ENCODE data around the gene LMAN1. TPM values are rescaled to one million over a fixed set of nuclear protein-coding genes. Genes with fewer than 3 reads are reported as not detected.

Gene LMAN1
- total RNA-seq, 1 donor from 2014 or later, result 36.1 TPM

DNA sequence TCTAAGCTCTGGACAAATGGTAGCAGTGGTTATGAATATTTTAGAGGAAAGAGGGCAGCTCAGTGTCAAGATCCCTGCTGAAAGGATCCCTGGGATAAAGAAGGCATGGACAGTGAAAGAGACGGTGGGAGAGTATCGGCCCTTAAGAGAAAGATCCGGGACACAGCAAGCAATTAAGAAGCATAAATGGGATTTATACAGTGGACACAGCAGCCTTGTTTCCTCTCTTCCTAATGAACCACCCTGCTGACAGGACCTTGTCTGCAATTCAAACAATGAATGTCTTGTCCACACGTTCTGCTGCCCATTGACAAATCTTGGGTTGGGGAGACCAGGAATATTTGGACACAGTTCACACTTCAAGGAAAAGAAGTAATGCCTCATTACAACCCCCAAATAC, 57.1 kb downstream of the LMAN1 start:
- ATAC-seq, result no peak

DNA sequence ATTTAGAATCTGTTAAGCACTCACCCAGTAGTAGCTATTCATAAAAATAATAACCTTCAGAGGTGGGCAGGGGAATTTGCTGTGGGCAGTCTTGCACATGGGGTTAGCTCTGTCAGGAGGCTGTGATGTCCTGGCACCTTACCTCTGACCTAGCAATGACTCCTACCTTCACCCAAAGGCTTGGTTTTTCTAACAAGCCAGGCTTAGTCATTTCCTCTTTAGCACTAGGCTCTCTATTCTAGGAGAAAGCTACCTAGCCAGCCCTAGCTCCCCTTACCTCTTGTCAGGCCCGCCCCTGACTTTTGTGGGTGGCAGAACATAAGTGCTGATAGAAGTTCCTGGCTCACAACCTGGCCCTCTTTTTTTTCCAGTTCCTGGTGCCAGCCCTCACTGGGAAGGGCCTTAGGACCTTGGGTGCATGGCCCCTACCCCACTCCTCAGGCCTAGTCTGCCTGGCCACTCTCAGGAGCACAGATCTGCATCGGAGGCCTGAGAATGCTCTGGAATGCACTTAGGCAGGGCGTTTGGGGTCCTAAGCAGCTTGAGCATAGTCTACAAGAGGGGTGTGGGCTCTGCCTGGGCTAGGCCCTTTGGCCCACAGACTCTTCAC, 58.3 kb downstream of the LMAN1 start:
- ATAC-seq, result peak; percentile 63

DNA sequence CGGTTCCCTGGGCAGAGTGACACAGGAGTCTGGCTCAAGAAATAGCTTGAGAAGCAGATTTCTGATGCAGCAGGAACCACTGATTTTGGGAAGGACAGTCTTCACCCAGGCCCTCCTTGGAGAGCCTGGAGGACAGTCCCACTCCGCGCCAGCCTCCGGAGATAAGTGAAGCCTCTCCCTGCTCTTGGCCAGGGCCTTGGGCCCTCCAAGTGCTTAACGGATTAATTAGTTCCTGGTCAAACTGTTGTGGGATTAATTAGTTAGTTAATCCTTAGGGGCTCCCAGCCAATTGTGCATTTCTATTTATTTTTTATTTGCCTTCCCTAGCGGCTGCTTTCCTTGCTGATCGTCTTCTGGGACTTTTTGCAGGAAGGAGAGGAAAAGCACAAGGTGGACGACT, 60.2 kb downstream of the LMAN1 start:
- ATAC-seq, result no peak

DNA sequence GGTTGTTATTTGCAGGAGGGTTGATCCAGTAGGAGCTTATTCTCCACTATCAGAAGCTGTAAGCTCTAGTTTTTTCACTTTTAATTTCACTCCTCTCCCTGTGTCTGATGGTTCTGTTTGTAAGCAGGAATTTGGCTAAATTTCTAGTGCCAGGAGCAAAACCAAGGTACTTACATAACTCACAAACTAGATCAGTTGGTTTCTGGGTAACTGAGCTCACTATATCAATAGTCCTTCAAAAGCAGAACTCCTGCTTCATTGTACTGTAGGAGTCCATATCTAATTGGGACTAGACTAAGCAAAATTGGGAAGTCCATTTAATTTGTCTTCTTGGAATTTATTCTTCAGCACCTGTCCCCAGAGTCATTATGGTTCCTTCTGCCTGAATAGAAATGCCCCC, 65.7 kb downstream of the LMAN1 start:
- ATAC-seq, result no peak

DNA sequence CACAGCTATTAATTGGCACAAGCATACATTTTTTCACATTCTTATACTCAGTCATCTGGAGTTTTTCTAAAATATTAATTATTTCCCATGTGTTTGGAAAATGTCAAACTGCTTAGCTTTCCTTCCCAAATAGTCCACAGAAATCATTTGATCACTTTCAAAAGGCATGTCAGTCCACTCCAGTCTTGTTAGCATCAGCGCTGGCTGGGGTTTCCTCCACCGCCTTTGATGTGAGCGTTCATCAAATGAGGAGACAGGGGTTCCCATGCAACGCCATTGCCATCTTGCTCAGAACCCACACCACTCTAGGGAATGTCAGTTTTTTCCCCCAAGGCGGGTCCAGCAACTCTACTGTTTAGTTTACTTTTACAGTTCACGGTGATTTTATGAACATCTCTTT, 72.7 kb downstream of the LMAN1 start:
- ATAC-seq, result no peak

DNA sequence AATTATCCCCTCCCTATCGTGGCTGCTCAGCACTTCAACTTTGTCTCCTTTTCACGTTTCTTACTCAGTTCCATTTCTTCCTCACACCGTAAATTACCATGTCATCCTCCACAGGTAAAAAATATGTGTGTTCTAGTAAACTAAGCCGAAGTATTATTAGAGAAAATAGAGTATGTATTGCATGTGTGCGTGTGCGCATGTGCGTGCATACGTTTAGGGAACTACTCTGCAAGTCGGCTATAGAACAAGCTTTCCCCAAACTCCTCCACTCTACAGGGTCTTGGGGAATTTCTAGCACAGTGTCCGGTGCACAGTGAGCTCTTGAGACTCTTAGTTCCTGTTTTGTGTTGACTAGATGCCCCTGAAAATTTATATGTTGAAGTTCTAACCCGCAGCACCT, 76.7 kb downstream of the LMAN1 start:
- no peak for ATAC-seq

DNA sequence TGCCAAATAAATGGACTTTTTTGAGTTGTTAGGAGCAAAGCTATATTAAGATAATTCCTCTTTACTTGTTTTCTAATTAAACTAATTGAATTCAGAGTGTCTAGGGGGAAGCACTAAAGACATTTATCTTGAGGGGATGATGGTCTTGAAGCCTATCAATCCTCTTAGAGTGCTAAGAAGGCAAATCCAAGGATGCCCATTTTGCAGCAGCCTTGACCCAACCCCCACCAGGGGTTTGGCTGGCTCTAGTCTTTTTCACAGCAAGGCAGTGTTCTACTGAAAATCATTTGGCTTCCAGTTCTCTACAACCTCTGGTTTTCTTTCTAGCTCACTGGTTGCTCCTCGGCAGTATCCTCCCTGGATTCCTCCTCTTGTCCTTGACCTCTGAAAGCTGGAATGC, 79.3 kb downstream of the LMAN1 start:
- no peak for ATAC-seq

DNA sequence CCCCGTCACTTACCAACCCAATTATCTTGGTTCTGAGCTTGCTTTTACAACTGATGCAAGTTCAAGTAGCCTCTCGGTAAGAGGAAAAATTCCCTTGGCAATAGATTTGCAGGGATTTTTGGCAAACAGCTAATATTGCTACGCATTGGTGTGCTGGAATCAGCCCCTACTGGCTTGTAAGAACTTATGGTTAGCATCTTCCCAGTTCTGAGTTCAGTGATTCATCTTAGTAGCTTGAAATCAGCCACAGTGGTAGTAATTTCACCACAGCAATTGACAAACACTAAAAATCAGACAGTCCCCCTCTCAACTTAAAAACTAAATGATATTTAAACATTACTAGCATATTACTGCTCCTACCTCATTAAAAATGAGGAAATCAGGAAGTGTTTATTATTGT, 79.9 kb downstream of the LMAN1 start:
- no peak for ATAC-seq

DNA sequence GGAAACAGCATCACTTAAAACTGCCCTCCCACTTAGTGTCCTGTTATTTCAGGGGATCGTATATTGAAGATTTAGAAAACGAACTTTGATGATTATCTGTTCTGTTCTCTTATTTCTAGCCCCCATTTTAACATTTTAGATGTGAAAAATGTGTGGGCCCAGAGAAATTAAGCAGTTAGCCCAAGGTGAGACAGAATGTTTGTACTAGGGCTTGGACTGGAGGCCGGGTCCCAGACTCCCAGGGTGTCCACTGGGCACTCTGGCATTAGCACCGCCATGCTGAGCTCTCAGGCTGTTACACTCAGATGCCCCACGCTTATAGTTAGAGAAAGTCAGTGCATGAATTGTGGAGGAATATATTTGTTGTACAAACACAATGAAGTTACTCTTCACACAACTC, 80.3 kb downstream of the LMAN1 start:
- ATAC-seq, result no peak

Other genes starting within 250 kb of the LMAN1 start
- gene SEC11C, start 219.4 kb downstream of the LMAN1 start, total RNA-seq, result 32.6 TPM
- gene GRP, start 139.1 kb downstream of the LMAN1 start, total RNA-seq, result not detected
- gene RAX, start 85.8 kb downstream of the LMAN1 start, total RNA-seq, result not detected
- not detected for gene CPLX4, start 40.6 kb downstream of the LMAN1 start, total RNA-seq

Measured in esophagus mucosa (tissue), 1 donor.